LHCN-M2 (cell line): Measurements from ENCODE around the gene APOC3. TPM values are rescaled to one million over a fixed set of nuclear protein-coding genes. Genes with fewer than 3 reads are reported as not detected.
"Not testable (repeated sequence)": the region's sequence is repeated elsewhere in the genome, so short reads cannot be mapped to it uniquely, and the experiment has no call there.

ENCODE experiments used
- DNase-seq: peaks from one replicate; pipeline ENCODE4 v3.0.0-alpha.2; 2012; ENCODE audit warnings: low read depth
- total RNA-seq: library from RNA; depleted of rRNA; stranded (reverse); fragments of >200 nt; gene quantifications from 2 replicates; pipeline ENCODE4 v1.2.3, GENCODE V29; 2014

Gene APOC3
- total RNA-seq, 1 experiment from 2014 or later: not detected

DNA sequence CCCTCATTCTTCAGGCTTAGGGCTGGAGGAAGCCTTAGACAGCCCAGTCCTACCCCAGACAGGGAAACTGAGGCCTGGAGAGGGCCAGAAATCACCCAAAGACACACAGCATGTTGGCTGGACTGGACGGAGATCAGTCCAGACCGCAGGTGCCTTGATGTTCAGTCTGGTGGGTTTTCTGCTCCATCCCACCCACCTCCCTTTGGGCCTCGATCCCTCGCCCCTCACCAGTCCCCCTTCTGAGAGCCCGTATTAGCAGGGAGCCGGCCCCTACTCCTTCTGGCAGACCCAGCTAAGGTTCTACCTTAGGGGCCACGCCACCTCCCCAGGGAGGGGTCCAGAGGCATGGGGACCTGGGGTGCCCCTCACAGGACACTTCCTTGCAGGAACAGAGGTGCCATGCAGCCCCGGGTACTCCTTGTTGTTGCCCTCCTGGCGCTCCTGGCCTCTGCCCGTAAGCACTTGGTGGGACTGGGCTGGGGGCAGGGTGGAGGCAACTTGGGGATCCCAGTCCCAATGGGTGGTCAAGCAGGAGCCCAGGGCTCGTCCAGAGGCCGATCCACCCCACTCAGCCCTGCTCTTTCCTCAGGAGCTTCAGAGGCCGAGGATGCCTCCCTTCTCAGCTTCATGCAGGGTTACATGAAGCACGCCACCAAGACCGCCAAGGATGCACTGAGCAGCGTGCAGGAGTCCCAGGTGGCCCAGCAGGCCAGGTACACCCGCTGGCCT lies 641 bp downstream of the APOC3 start:
- no peak for DNase-seq

DNA sequence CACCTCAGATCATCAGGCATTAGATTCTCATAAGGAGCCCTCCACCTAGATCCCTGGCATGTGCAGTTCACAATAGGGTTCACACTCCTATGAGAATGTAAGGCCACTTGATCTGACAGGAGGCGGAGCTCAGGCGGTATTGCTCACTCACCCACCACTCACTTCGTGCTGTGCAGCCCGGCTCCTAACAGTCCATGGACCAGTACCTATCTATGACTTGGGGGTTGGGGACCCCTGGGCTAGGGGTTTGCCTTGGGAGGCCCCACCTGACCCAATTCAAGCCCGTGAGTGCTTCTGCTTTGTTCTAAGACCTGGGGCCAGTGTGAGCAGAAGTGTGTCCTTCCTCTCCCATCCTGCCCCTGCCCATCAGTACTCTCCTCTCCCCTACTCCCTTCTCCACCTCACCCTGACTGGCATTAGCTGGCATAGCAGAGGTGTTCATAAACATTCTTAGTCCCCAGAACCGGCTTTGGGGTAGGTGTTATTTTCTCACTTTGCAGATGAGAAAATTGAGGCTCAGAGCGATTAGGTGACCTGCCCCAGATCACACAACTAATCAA lies 2.2 kb downstream of the APOC3 start:
- no peak for DNase-seq

DNA sequence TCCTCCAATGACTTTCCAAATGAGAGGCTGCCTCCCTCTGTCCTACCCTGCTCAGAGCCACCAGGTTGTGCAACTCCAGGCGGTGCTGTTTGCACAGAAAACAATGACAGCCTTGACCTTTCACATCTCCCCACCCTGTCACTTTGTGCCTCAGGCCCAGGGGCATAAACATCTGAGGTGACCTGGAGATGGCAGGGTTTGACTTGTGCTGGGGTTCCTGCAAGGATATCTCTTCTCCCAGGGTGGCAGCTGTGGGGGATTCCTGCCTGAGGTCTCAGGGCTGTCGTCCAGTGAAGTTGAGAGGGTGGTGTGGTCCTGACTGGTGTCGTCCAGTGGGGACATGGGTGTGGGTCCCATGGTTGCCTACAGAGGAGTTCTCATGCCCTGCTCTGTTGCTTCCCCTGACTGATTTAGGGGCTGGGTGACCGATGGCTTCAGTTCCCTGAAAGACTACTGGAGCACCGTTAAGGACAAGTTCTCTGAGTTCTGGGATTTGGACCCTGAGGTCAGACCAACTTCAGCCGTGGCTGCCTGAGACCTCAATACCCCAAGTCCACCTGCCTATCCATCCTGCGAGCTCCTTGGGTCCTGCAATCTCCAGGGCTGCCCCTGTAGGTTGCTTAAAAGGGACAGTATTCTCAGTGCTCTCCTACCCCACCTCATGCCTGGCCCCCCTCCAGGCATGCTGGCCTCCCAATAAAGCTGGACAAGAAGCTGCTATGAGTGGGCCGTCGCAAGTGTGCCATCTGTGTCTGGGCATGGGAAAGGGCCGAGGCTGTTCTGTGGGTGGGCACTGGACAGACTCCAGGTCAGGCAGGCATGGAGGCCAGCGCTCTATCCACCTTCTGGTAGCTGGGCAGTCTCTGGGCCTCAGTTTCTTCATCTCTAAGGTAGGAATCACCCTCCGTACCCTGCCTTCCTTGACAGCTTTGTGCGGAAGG lies 2.9 kb downstream of the APOC3 start:
- no peak for DNase-seq

DNA sequence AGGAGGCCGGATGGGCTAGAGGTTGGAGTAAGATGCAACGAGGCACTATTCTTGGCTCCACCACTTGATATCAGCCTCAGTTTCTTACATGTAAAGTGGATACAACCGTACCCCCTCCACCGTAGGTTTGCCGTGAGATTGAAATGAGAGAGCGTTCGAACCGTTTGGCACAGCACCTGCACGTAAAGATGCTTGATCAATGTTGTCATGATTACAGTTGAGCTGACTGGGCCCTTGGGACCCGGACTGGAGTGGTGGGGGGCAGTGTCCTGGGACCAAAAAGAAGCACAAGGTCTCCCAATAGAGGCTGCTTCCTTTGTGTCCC lies 3.7 kb downstream of the APOC3 start:
- no peak for DNase-seq

DNA sequence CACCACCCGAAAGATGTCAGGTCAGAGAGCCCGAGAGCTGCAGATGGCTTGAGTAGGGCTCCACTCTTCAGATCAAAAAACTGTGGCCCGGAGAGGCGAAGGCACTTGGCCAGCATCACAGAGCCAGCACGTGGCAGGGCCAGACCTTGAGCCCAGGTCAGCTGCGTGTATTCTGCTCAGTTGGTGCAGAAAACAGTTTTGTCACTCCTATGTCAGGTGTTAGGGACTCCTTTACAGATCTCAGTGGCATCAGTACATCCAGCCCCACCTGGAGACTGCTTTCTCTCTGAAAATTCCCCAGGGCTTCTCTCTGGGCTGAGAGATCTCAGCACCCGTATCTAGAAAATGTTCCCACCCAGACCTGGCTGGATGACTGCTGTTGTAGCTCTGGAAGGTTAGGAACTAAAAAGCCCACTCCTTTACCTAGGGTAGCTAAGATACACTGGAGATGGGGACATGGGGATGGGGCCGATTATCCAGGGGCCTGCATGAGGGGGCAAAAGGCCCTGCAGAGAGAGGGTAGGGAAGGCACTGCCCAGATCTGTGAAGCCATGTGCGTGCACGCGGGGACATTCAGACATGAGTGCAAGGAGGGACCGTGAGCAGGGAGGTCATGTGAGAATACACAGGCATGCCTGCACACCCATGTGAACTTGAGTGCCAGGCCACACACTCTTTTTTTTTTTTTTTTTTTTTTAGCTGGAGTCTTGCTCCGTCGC lies 4.3 kb downstream of the APOC3 start:
- DNase-seq: no peak

DNA sequence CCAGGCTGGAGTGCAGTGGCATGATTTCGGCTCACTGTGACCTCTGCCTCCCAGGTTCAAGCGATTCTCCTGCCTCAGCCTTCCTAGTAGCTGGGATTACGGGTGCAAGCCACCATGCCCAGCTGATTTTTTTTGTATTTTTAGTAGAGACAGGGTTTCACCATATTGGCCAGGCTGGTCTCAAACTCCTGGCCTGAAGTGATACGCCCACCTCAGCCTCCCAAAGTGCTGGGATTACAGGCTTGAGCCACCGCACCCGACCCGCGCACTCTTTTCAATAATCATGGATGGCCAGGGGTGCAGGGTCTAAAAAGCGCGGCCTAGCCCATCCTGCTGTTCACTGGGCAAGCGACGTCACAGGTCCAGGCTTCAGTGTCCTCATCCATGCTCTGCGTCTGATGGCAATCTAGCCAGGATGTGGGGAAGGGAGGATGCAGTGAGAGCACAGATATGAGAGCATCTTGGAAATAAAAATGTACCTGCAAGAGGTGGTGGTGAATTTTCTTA lies 4.9 kb downstream of the APOC3 start:
- not testable (repeated sequence) for DNase-seq

DNA sequence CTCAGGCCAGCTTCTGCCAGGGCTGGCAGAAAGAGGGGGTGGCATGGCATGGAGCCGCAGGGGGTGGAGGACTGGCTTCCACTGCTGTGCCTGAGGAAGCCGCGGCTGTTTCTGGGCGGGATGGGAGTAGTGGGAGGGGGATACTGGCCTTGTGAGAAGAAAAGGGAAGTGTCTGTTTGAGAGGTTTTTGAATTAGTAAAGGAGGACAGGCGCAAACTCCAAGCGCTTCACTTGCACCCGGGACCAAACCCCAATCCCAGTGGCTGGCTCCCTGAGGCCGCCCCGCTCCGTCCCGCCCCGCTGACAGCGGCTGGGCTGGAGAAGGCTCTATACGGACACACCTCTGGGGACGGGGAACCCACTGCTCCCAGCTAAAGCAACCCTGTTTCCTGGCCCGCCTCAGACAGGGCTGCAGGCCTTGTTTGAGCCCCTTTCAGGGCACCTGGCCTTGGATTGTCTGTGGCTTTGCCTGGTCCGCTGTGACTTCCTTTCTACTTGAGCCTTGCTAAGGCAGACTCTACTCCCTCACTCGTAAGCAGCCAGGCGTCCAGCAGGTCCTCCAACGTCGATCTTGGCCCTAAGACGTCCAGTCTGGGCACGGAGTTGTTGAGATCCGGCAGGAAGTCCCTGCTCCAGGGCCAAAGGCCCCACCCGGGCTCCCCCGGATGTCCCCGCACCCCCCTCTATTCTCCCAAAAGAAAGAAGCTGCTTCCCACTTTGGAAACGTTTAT lies 5.5 kb downstream of the APOC3 start:
- DNase-seq: no peak

DNA sequence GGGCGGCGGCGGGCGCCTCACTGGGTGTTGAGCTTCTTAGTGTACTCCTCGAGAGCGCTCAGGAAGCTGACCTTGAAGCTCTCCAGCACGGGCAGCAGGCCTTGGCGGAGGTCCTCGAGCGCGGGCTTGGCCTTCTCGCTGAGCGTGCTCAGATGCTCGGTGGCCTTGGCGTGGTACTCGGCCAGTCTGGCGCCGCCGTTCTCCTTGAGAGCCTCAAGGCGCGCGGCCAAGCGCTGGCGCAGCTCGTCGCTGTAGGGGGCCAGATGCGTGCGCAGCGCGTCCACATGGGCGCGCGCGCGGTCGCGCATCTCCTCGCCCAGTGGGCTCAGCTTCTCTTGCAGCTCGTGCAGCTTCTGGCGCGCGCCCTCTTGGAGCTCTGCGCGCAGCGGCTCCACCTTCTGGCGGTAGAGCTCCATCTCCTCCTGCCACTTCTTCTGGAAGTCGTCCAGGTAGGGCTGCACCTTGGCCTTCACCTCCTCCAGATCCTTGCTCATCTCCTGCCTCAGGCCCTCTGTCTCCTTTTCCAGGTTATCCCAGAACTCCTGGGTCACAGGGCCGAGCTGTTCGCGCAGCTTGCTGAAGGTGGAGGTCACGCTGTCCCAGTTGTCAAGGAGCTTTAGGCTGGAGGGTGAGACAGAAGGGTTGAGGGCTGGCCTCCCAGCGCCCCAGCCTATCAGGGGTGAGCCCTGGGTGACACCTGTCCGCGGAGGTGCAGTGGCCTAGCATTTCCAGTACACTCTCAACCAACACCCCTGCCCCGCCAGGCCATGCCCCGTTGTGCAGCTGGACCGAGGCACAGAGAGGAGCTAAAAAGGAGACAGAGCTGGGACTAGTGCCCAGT lies 6.3 kb downstream of the APOC3 start:
- peak; percentile 81 for DNase-seq

DNA sequence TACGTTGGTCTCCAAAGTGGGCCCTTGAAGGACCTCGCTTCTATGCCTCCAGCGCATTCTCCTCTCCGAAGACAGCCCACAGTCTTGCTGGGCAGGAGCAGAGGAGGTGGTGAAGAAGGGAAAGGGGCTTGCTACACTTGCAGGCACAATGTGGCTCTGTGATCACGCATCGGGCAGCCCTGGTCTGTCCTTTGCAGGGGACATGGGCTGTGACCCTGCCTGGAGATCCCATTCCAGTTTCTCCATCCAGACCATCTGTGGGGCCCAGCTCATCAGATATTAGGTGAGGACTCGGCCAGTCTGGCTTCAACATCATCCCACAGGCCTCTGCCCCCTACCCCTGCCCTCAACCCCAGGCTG lies 6.9 kb downstream of the APOC3 start:
- DNase-seq: no peak

DNA sequence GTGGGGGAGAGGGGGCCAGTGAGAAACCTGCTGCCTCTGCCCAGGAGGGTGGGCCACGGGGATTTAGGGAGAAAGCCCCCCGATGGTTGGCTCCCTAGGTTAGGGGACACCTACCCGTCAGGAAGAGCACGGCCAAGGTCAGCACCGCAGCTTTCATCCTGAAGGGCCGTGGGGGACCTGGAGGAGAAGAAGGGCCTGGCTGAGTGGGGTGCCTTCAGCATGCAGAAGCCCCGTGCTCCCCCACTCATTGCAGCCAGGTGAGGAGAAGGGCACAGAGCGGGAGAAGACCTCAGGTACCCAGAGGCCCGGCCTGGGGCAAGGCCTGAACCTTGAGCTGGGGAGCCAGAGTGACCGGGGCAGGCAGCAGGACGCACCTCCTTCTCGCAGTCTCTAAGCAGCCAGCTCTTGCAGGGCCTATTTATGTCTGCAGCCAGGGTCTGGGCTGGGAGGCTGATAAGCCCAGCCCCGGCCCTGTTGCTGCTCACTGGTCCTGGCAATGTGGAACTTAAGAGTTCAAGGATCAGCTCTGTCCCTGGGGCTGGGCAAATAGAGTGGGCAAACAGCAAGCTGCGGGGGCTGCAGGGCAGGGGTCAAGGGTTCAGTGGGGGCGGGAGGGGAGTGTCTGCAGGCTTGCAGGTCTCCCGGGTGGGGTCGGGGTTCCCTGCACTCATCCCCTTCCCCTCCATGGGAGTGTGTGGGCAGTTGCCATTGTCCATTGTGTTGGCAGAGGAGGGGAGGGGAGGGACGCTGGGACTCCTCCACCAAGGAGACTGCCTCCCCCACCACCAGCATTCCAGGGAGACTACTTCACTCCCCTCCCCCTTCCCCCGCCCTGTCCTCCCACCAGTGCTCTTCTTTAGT lies 7.8 kb downstream of the APOC3 start, which contains the start of gene APOA1:
Gene APOA1 (minus strand): TSS at position 392 of the 861 bp plus-strand sequence. CDS start 235 bp downstream, at position 157.
- DNase-seq: no peak

DNA sequence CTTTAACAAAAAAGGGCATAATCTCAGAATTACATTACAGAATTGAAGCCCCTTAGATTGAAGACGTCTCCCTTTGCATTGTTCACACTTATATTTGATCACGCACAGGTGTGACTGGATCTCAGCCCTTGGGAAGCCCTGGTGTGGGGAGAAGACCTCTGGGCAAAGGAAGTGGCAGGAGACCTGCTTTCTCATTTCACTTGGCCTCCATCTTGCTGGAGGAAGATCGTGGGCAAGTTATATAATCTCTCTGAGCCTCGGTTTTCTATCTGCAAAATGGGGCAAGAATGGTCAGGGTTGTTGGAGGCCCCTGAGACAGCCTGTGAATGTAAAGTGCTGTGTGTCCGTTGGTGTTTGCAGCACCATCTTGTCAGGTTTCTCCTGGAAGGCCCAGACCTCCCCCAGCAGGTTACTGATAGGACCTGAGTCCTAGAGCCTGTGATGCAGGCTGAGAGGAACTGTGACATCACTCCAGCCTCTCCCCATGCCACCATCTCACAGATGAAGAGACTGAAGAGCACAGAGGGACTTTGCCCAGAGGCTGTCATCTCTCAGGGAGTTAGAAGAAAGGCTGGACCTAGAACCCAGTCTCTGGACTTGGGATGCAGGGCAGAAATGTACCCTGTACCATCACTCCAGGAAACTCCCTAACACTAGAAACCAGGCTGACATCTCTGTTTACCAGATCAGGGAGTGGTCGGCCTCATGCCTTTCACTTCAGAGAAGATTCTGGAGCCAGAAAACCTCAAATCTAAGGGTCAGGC lies 8.8 kb downstream of the APOC3 start:
- no peak for DNase-seq

DNA sequence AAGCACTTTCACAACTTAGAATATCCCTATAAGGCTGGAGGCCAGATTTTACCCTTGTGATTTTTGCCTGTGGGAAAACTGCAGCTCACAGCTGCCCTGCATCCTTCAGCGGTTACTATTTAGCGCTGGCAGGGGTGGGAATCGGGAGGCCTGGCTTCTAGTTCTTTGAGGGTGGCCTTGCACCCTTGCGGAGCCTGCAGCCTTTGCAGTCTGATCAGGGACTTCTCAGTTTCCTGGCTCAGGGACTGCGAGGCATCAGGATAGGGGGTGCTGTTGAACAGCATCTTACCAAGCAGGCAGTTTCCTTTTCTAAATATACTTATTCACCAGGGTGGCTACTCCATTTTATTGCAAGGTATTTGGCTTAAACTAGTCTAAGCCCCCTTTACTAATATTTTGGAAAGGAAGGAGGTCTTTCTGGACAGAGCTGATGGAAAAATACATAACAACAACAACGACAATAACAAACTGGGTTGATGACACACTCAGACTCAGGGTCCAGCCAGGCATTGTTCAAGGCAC lies 10.6 kb downstream of the APOC3 start:
- DNase-seq: peak; percentile 41

DNA sequence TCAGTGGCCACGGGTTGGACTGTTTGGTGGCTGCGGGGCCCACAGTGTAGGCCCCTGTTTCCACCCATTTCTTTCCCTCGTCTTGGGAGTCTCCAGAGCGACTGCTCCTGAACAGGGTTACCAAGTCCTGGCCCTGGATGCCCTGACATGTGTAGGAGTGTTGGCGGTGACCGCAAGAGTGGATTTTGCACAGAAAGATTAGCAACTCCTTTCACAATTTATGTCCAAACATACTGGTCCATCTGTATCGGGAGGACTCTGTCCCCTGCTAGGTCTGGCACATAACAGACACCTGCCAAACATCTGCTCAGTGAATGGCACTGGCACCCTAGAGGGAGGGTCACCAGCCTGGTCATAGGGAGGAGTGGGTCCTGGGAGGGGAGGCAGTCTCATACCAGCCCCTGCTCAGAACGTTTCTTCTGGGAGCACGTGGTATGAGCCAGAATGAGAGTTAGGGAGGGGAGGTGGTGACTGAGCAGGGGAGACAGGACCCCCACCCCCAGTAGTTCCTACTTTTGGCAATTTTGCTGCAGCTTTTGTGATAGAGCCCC lies 11.1 kb downstream of the APOC3 start:
- no peak for DNase-seq

DNA sequence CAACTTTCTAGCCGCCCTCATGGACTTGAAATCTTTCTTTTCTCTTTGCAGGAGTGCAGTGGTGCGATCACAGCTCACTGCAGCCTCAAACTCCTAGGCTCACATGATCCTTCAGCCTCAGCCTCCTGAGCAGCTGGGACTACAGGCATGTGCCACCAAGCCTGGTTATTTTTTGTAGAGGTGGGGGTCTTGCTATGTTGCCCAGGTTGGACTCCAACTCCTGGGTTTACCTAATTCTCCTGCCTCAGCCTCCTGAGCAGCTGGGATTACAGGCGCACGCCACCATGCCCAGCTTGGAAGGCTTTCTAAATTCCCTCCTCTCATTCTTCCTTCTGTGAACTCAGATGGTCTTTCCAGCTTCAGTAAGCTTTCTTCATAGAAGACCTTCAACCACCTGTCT lies 12.4 kb downstream of the APOC3 start:
- no peak for DNase-seq

DNA sequence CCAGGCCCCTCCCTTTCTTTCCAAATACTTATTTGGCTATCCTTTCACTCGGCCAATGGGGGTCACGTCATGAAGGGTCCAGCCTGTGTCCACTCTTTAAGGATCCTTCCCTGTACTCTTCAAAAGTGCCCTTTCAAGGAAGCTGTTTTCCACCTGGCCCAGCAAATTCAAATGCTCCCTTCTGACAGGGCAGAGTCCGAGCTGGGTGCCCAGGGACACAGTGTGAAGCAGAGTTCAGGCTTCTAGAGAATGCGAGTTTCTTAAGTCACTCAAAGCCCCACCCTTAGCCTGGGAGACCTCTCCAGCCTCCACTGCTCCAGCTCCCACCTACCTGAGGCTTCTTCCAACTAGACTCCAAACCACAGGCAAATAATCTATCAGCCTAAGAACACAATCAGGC lies 13.2 kb downstream of the APOC3 start:
- DNase-seq: no peak

DNA sequence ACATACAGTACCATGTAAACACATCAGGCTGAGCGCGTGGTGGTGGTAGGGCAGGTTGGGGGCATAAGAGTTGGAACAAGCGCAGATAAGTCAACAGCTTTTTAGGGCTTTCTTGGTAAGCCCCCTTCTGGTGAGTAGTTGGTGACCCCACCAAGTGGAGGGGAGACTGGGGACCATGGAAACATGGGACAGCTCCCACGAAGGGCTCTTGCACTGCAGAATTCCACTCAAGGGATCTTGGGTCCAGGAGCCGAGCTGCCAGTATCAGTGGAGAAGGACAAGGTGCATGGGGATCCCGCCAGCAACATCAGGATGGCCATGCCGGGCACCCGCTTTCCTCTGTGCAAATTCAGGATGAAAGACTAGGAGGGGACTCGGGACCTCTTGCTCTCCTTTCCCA lies 14.0 kb downstream of the APOC3 start:
- DNase-seq: no peak

DNA sequence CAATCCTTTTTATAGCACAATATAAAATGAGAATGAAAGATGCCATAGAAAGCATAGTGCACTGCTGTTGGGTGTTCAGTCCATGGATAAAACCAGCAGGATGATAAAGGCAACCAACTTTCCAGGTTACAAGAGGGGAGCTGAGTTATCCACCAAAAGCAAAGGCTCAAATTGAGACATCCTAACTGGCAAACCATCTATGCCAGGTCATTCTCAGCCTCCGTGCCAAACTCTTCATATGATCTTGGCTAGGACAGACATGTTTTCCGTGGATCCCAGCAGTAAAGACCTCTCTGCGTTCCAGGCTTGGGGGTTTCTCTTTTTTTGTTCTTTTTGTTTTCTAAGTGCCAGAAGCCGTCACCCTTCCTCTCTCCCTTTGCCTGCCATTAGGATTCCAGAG lies 15.0 kb downstream of the APOC3 start:
- no peak for DNase-seq

DNA sequence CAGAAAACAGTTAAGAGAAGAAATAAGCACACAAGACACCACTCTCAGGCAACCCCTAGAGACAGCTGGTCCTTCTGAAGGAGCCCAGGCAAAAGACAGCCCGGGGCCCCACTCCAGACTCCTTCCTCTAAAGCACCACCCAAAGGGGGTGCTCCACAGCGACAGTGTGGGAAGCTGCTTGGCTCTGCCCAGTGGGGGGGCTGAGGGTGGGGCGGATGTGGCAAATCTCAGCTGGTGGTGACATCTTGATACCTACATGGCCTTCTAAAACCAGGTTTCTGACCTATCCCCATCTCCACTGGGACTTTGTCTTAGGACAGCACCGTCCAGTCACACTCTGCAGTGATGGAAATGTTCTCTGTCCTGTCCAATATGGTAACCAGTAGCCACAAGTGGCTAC lies 17.9 kb downstream of the APOC3 start:
- no peak for DNase-seq
